DMS53 treated with DMSO at 0.1 percent for 48 hours (cell line): Measurements from ENCODE around the gene CTBP2.

Experiments used
- DNase-seq: peaks from one replicate; lab custom pipeline; 2025; ENCODE audit not compliant: unreplicated experiment; lab: John Stamatoyannopoulos, UW

CTBP2 gene

GRCh38 chr10:125160856-125161706 lies 718 bp upstream of the CTBP2 start:
- peak; percentile 79 for DNase-seq

- DNase-seq, result no peak
Measured at GRCh38 chr10:125159486-125159931, 854 bp downstream of the CTBP2 start.

GRCh38 chr10:125158601-125159485 lies 1.5 kb downstream of the CTBP2 start:
- peak; percentile 14 for DNase-seq

GRCh38 chr10:125158275-125158600 lies 2.1 kb downstream of the CTBP2 start:
- DNase-seq, result no peak

- peak; percentile 18 for DNase-seq
Measured at GRCh38 chr10:125157505-125157904, 2.9 kb downstream of the CTBP2 start.

GRCh38 chr10:125156739-125157480 lies 3.5 kb downstream of the CTBP2 start:
- DNase-seq, result peak; percentile 68

GRCh38 chr10:125156196-125156595 lies 4.2 kb downstream of the CTBP2 start:
- no peak for DNase-seq

- no peak for DNase-seq
Measured at GRCh38 chr10:125155101-125155500, 5.3 kb downstream of the CTBP2 start.

GRCh38 chr10:125154529-125154928 lies 5.8 kb downstream of the CTBP2 start:
- no peak for DNase-seq

- DNase-seq, result no peak
Measured at GRCh38 chr10:125153703-125154490, 6.5 kb downstream of the CTBP2 start.

GRCh38 chr10:125152450-125153368 lies 7.7 kb downstream of the CTBP2 start:
- peak; percentile 40 for DNase-seq

GRCh38 chr10:125151553-125152449 lies 8.6 kb downstream of the CTBP2 start:
- peak; percentile 38 for DNase-seq

GRCh38 chr10:125151170-125151552 lies 9.2 kb downstream of the CTBP2 start:
- DNase-seq, result no peak

- DNase-seq, result peak; percentile 39
Measured at GRCh38 chr10:125150376-125151083, 9.8 kb downstream of the CTBP2 start.

- DNase-seq, result no peak
Measured at GRCh38 chr10:125149680-125150047, 10.7 kb downstream of the CTBP2 start.

GRCh38 chr10:125149036-125149679 lies 11.2 kb downstream of the CTBP2 start:
- DNase-seq, result no peak

- no peak for DNase-seq
Measured at GRCh38 chr10:125148528-125148927, 11.8 kb downstream of the CTBP2 start.
